Measurements from ENCODE around the gene ZNF141.
"Not testable (repeated sequence)": the region's sequence is repeated elsewhere in the genome, so short reads cannot be mapped to it uniquely, and the experiment has no call there.

ZNF141 gene

DNA sequence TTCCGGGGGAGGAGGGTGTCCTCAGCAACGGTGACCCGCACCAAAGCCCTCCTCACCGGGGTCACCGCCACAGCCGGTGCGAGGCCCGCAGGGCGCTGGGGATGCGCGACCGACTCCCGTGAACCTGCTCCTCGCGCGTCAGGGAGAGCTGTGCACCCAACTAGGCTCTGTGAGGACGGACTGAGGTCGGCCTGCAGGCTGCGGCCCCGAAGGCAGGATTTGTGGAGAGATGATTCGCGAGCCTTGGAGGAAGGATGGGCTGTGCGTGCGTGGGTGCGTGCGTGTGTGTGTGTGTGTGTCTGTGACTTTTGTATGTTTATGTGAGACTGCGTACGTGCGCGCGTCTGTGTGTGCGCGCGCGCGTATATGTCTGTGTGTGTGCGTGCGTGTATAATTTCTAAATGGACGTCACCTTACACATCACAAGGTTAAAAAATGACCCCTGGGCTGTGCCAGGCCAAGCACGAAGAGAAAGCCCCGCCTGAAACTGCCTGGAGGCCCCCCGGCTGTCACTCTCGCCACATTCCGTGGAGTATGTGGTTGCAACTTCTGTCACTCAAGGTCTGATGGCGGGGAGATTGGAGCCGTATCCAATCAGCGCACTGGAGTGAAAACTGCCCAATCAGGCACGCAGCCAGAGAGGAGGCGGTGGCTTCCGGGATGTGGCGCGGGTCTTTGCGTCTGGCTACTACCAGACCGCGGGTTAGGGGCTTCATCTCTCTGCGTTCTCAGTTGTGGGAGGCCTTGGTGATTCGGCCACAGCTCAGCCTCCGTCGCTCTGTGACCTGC, at the start of gene ZNF141:
TSS of gene ZNF141 (plus strand) at position 672 of the 789 bp plus-strand sequence. CDS start 170 bp downstream, outside the sequence.
- in situ Hi-C loops (cut with MboI; ENCODE audit: low sequenced_read_pairs) = no loop called here

DNA sequence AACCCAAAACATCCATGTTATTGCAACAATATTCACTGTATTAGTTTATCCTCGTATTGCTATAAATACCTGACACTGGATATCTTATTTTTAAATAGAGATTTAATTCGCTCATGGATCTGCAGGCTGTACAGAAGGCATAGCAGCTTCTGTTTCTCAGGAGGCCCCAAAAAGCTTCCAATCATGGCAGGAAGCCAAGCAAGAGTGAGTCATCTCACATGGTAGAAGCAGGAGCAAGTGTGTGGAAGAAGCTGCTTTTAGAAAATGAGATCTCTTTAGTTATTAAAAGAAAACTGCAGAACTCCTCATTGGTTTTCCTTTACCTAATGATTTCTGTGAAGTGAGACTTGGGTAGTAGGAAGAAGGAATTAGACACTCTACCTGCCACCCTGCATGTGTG, 48.7 kb upstream of the ZNF141 start:
- in situ Hi-C loops (cut with MboI; ENCODE audit: low sequenced_read_pairs) = no loop called here

DNA sequence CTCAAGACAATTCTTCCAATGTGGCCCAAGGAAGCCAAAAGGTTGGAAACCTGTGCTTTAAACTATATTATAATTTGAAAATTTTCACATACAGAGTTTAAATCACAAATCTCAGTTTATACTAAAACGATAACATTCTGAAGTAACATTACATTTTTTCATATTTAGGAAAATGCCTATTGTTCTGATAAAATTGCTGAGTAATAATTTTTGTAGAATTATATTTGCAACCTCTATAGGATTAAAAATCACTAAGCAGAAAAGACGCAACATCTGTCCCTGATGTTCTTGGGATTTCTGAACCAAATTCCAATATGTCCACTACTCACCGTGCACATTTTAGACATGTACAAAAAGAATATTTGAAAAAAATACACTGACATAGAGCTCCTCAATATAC, 42.9 kb upstream of the ZNF141 start:
- in situ Hi-C loops (cut with MboI; ENCODE audit: low sequenced_read_pairs) = no loop called here

DNA sequence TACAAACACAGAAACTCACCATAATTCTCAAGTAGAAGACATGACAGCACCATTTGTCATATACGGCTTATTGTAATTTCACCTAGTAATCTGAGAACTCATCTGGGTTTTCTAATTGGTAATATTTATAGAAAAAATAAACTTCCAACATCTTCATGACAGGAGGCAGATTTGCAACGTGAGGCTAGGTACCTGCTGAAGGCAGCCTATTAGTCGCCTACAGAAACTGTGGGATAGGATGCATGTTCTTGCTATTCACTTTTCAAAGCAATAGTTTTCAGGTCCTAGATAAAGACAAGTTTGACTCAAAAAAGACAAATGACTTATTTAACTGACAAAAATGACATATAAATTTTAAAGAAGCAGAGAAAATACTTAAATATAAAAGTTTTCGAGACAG, 35.2 kb upstream of the ZNF141 start:
- in situ Hi-C loops (cut with MboI; ENCODE audit: low sequenced_read_pairs) = no loop called here

DNA sequence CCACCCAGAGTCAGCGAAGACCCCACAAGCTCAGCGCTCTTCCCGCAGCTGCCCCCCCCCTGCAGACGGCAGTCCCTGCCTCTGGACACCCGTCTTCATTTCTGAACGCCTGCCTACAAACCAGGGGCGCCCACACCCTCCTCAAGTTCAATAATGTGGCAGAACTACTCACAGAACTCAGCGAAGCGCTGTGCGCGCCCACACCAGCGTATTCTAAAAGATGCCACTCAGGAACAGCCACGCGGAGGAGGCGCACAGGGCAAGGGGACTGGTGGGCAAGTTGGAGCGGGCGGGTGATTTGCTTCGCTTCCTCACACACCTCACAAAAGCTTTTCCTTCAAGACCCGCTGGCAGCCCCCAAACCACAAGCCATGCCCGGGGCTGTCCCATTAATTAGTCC, 33.1 kb upstream of the ZNF141 start:
- in situ Hi-C loops (cut with MboI; ENCODE audit: low sequenced_read_pairs) = not testable (repeated sequence)

DNA sequence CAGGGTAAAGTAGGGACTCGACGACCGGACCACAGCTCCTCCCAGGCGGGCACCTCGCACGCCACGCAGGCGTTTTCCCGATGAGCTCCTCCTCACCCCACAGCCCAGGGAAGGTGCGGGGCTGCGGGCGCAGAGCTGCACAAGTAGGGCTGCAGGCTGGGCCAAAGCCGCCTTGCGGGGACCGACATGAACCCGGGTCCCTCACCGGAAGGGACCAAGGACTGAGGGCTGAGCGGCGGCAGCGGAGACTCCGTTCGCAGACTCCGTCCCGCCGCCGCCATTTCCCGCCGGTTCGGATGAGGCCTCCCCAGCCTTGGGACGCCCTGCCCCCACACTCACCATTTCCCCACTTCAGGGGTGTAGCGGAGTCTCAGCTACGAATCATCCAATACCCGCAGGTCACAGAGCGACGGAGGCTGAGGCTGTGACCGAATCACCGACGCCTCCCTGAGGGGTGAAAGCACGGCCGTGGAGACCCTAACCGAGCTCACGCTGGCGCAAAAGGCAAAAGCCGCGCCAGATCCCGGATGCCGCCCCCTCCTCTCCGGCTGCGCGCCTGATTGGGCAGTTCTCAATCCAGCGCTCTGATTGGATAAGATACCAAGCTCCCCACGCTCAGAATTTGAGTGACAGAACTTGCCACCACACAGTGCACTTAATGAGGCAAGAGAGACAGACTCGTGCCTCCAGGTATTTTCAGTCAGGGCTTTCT, 32.5 kb upstream of the ZNF141 start, which contains the start of gene ZNF732:
TSS of gene ZNF732 (minus strand) at position 506 of the 712 bp plus-strand sequence. CDS start at position 342, 164 bp downstream.
- in situ Hi-C loops (cut with MboI; ENCODE audit: low sequenced_read_pairs) = no loop called here

DNA sequence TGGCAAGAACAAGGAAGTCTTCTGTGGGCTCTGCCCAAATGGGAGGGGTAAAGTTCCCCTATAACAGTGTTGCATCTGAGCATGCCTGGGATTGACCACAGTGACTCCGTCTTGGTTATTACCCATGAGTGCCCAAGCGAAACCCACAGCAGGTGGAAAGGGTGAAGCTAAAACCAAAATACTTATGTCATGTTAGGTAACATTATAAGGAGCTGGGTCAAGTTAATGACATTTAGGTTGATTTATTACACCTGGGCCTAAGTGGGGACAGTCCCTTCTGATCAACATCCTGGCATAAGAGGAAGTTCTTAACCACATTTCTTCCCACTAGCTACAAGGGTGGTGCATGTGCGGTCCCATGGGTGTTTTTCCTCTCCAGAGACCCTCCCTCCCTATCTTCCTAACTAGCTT, 31.1 kb upstream of the ZNF141 start:
- in situ Hi-C loops (cut with MboI; ENCODE audit: low sequenced_read_pairs) = no loop called here

DNA sequence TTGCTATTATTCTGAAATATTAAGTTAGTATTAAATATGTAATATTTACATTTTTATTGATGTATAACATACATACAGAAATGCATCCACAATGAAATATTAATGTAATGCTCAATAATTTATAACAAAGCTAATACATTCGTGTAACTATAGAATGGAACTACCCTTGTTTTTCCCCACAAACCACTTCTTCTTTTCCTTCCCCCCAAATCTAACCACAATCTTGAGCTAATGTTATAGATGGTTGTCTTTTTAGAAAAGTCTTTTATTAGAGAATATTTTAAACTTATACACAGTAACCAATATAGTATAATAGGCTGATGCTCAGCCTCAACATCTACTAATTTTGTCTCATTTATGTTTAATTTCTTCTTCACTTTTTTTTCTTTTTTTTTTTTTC, 27.8 kb upstream of the ZNF141 start:
- in situ Hi-C loops (cut with MboI; ENCODE audit: low sequenced_read_pairs) = no loop called here

DNA sequence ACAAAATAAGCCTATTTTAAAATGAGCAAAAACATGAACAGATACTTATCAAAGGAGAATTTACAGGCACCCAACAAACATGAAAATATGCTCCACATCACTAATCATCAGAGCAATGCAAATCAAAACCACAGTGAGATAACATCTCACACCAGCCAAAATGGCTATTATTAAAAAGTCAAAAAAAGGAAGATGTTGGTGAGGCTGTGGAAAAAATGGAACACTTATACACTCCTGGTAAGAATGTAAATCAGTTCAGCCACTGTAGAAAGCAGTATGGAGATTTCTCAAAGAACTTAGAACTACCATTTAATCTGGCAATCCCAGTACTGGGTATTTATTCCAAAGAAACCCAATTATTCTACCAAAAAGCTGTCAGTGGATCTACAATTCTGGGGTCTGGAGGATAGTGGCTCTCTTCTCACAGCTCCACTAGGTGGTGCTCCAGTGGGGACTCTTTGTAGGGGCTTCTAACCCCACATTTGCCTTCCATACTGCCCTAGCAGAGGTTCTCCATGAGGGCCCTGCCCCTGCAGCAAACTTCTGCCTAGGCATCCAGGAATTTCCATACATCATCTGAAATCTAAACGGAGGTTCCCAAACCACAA, 23.2 kb upstream of the ZNF141 start:
- in situ Hi-C loops (cut with MboI; ENCODE audit: low sequenced_read_pairs) = no loop called here

DNA sequence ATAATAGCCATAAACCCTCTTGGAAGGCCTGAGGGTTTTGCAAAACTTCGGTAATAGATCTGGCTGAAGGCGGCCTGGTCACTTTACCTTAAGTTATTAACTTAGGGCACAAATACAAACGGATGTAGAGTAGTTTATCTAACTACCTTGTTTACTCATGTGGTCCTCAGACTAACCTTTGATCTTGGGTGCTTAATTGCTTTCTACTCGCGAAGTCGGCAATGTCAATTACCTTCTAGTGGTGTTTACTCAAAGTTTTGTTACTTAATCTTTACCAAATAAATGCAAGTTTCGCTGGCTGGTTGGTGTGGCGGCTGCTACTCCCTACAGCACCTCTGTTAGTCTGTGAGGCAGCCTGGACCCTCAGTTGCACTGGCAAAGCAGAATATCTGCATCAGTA, 8.9 kb upstream of the ZNF141 start:
- in situ Hi-C loops (cut with MboI; ENCODE audit: low sequenced_read_pairs) = no loop called here

DNA sequence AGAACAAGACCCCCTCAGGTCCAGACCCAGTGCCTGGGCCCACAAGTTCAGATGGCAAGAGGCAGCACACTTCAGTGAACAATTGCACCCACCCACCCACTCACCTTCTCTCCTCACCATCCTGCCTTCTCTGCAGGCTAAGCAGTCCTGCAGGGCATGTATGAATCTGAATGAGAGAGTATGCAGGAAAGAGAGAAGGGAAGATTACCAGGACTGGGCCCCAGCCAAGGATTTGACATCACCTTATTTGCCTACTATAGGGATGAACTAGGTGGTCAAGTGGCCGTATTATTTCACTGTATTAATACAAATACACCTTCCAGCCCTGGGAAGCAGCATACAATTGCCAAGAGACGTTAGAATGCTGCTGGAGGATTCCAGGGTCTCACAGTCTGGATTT, 2.1 kb upstream of the ZNF141 start:
- in situ Hi-C loops (cut with MboI; ENCODE audit: low sequenced_read_pairs) = no loop called here

DNA sequence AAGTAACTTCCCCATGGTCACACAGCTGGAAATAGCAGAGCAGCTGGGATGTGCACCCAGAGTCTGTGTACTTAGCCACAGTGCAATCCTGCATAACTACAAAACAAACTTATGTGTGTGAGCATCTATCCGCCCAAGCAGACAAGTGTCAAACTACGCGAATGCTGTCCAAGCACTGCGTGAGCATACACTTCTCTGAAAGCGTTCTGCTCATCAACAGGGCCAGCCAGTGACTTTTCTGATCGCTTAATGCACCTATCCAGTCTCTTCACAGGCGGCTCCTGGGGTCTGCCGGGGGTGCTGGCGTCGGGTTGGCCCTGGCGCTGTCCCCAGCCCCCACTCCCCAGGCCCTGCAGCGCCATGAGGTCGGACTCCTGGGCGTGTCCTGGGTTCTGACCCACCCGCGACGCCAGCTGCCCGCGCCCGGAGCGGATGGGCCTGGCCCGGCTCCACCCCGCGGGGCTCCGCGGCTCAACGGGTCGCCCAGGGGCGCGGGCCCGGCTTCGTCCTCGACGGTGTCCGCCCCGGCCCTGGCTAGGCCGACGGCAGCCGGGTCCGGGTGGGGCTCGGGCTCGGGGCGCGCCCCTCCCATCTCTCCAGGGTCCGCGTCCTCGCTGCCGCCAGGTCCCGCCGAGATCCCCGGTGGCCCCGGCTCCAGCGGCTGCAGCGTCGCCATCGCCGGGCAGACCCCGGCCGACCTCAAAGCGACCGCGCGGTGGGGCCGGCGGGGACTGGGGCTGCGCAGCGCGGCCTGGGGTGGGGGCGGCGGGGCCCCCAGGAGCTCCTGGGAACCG, 1.3 kb upstream of the ZNF141 start:
- in situ Hi-C loops (cut with MboI; ENCODE audit: low sequenced_read_pairs) = no loop called here

DNA sequence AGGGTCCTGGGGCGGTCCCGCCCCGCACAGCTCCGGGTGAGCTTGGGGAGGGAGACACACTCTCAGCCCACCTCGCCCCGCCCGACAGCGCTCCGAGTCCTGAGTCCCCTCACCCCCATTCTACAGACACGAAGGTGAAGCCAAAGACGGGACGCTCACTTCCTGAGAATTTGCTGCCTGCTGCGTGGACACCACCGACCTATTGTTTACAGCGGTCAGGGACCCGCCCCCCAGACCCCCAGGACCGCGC, 796 bp upstream of the ZNF141 start:
- in situ Hi-C loops (cut with MboI; ENCODE audit: low sequenced_read_pairs) = no loop called here

DNA sequence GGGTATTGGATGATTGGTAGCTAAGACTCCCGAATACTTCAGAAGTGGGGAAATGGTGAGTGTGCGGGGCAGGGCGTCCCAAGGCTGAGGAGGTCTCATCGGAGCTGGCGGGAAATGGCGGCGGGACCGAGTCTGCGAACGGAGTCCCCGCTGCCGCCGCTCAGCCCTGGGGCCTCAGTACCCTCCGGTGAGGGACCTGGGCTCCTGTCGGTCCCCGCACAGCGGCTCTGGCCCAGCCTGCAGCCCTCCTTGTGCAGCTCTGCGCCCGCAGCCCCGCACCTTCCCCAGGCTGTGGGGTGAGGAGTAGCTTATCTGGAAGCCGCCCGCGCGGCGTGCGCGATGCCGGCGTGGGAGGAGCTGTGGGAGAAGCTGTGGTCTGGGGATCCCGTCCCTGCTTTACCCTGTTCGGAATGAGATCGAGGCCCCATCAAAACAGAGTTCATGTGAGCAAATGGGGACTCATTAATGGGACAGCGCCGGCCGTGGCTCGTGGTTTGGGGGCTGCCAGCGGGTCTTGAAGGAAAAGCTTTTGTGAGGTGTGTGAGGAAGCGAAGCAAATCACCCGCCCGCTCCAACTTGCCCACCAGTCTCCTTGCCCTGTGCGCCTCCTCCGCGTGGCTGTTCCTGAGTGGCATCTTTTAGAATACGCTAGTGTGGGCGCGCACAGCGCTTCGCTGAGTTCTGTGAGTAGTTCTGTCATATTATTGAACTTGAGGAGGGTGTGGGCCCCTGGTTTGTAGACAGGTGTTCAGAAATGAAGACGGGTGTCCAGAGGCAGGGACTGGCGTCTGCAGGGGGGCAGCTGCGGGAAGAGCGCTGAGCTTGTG, 531 bp downstream of the ZNF141 start:
- in situ Hi-C loops (cut with MboI; ENCODE audit: low sequenced_read_pairs) = no loop called here

DNA sequence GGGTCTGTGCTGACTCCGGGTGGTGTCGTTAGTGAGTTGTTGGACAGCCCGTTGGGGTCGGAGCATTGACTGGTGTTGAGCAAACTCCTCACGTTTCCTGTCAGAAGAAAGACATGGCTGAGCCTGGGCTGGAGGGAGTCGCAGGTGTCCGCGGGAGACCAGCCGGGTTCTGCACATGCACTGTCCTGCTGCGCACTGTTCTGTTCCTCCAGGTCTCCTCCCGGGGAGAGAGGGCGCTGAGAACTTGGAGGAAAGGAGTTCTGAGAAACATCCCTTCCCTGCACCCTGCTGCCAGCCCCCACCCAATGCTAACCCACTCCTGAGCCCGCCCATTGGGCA, 1.1 kb downstream of the ZNF141 start:
- in situ Hi-C loops (cut with MboI; ENCODE audit: low sequenced_read_pairs) = no loop called here

DNA sequence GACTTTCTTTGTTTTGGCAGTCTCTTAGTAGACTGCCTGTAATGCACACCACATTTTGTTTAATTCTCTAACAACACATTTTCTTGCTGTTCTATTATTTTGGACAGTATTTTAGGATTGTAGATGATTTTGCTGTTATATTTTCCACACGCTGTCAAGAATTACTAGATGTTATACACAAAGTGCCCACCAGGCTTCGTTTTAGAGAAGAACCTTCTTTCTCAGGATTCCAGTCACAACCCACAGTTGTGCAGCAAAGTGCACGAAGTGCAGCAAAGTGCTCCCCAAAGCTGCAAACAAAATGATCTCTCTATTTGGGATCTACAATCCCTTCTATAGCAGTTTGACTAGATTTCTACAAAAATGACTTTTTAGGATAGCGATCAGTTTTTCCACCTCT, 2.4 kb downstream of the ZNF141 start:
- in situ Hi-C loops (cut with MboI; ENCODE audit: low sequenced_read_pairs) = no loop called here

DNA sequence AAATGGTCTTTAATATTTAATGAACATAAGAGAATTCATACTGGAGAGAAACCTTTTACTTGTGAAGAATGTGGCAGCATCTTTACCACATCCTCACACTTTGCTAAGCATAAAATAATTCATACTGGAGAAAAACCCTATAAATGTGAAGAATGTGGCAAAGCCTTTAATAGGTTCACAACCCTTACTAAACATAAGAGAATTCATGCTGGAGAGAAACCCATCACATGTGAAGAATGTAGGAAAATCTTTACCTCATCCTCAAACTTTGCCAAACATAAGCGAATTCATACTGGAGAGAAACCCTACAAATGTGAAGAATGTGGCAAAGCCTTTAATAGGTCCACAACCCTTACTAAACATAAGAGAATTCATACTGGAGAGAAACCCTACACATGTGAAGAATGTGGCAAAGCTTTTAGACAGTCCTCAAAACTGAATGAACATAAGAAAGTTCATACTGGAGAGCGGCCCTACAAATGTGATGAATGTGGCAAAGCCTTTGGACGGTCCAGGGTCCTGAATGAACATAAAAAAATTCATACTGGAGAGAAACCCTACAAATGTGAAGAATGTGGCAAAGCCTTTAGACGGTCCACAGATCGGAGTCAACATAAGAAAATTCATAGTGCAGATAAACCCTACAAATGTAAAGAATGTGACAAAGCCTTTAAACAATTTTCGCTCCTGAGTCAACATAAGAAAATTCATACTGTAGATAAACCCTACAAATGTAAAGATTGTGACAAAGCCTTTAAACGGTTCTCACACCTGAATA, 35.6 kb downstream of the ZNF141 start:
- in situ Hi-C loops (cut with MboI; ENCODE audit: low sequenced_read_pairs) = no loop called here

DNA sequence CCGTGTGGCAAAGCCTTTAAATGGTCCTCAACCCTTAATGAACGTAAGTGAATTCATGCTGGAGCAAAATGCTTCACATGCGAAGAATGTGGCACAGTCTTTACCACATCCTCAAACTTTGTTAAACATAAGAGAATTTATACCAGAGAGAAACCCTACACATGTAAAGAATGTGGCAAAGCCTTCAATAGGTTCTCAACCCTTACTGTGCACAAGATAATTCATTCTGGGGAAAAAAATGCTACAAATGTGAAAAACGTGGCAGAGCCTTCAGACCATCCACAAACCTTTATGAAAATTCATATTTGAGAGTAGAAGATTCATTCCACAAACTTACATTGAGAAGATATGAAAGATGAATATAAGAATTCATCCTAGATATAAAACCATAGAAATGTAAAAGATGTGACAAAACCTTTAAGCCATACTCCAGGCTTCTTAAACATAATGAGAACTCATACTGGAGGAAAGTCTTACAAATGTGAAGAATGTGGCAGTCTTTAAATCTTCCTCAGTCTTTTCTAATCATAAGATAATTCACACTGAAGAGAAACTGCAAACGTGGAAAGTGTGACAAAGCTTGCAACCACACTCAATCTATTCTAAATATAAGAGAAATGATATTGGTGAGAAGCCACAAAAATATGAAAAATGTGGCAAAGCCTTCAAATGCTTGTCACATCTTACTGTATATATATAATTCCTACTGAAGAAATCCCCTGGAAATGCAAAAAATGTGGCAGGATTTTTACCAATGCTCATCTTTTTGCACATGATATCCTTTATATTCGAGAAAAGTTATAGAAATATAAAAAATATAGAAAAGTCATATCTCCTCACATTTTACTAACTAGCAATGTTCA, 36.9 kb downstream of the ZNF141 start:
- in situ Hi-C loops (cut with MboI; ENCODE audit: low sequenced_read_pairs) = no loop called here

Data from HL-60/S4 (cell line).